Fibroblast of lung (primary cell): Measurements from ENCODE around the gene GADD45G. TPM values are rescaled to one million over a fixed set of nuclear protein-coding genes. Genes with fewer than 3 reads are reported as not detected.

Experiments used
- DNase-seq, 2 donors: peaks; one replicate each; pipeline versions ENCODE4 v3.0.0 to v3.0.0-alpha.2; 2010; ENCODE audit warnings: low read depth in 2 of 2
- H2AFZ ChIP-seq: 2 replicates; pipeline ENCODE4 v1.5.1; 2012; ENCODE audit warnings: low read length, control low read depth, inconsistent platforms
- H3K27ac ChIP-seq: 2 replicates; pipeline ENCODE4 v1.5.1; 2011; ENCODE audit warnings: low read length, control low read depth; ENCODE audit not compliant: insufficient read depth
- H3K27me3 ChIP-seq: 2 replicates; pipeline ENCODE4 v1.5.1; 2011; ENCODE audit warnings: mild to moderate bottlenecking, low read length; ENCODE audit not compliant: control insufficient read depth, insufficient read depth
- H3K36me3 ChIP-seq: 2 replicates; pipeline ENCODE4 v1.5.1; 2011; ENCODE audit warnings: low read length; ENCODE audit not compliant: control insufficient read depth, insufficient read depth
- H3K4me1 ChIP-seq: 2 replicates; pipeline ENCODE4 v1.5.1; 2011; ENCODE audit warnings: low read length; ENCODE audit not compliant: control insufficient read depth, insufficient read depth; ENCODE audit errors: extremely low read depth
- H3K4me2 ChIP-seq: 2 replicates; pipeline ENCODE4 v1.5.1; 2011; ENCODE audit warnings: low read length, control low read depth; ENCODE audit not compliant: insufficient read depth; ENCODE audit errors: extremely low read depth
- H3K4me3 ChIP-seq, 4 experiments: fragments of 200-600 bp in 1 of 4; sonication (generic) in 1 of 4; replicated peaks in 1 of 4; 2 replicates each; pipeline ENCODE4 v1.5.1; 2011 to 2016; ENCODE audit warnings: low read length in 4 of 4, low read depth in 3 of 4, mild to moderate bottlenecking in 3 of 4, control low read depth in 2 of 4, inconsistent platforms in 1 of 4, mixed read lengths in 1 of 4; ENCODE audit not compliant: insufficient read depth in 1 of 4; ENCODE audit errors: control extremely low read depth in 1 of 4
- H3K79me2 ChIP-seq: 2 replicates; pipeline ENCODE4 v1.5.1; 2012; ENCODE audit warnings: mild to moderate bottlenecking, low read length, inconsistent platforms; ENCODE audit not compliant: control insufficient read depth, insufficient read depth
- H3K9ac ChIP-seq: 2 replicates; pipeline ENCODE4 v1.5.1; 2011; ENCODE audit warnings: mild to moderate bottlenecking, low read length, control low read depth; ENCODE audit not compliant: insufficient read depth
- H3K9me3 ChIP-seq: 2 replicates; pipeline ENCODE4 v1.5.1; 2012; ENCODE audit warnings: low read depth, low read length; ENCODE audit not compliant: control insufficient read depth, insufficient read depth
- H4K20me1 ChIP-seq: 2 replicates; pipeline ENCODE4 v1.5.1; 2011; ENCODE audit warnings: low read length; ENCODE audit not compliant: control insufficient read depth, insufficient read depth; ENCODE audit errors: extremely low read depth
- CTCF ChIP-seq, 2 donors: IDR thresholded peaks in 1 of 2; conservative IDR thresholded peaks in 1 of 2; 1 replicate in 1 of 2; 2 replicates in 1 of 2; pipeline ENCODE4 v1.5.1; 2011 to 2012; ENCODE audit warnings: low read length in 2 of 2, control low read depth in 1 of 2, inconsistent platforms in 1 of 2, low read depth in 1 of 2, mild to moderate bottlenecking in 1 of 2
- EZH2 ChIP-seq: IDR thresholded peaks from 2 replicates; pipeline ENCODE4 v1.5.1; 2012; ENCODE audit warnings: low read length, control low read depth, mild to moderate bottlenecking; ENCODE audit errors: missing control alignments
- polyA plus RNA-seq, 2 donors: library from polyadenylated mRNA; depleted of rRNA in 1 of 2; stranded (reverse) in 1 of 2; unstranded in 1 of 2; fragments of >200 nt; gene quantifications; 2 replicates each; pipeline ENCODE4 v1.2.1, GENCODE V29; 2011 to 2012; ENCODE audit warnings: missing spikeins in 1 of 2
- total RNA-seq: library from RNA; depleted of rRNA; stranded (reverse); fragments of >200 nt; gene quantifications from 2 replicates; pipeline ENCODE4 v1.2.1, GENCODE V29; 2014

GADD45G gene
- total and polyA plus RNA-seq, 2 donors (not counting 1 experiment from before 2014, with no cell fraction given), result 3.5 TPM; not detected in 1

GRCh38 chr9:89579741-89580385, 24.9 kb upstream of the GADD45G start:
- Histone ChIP-seq H3K79me2 (no peaks in the 10 kb centered on the region), H2AFZ (no peak overlapping the region), H3K4me3 (no peak overlapping the region), H3K4me2 (no peak overlapping the region), H3K27ac (no peak overlapping the region), H3K9ac (no peak overlapping the region), H3K9me3 (no peaks in the 10 kb centered on the region), H3K27me3 (no peaks in the 10 kb centered on the region), H3K36me3 (no peaks in the 10 kb centered on the region), H4K20me1 (no peaks in the 10 kb centered on the region), H3K4me1 (no peaks in the 10 kb centered on the region)
- DNase-seq, result no peak
- TF ChIP-seq CTCF (conservative IDR thresholded peaks at IDR 0.05 in 1 of 2, IDR thresholded peaks at IDR 0.05 in 1 of 2; ENCODE audit: low read depth in 1 of 2, low read length in 2 of 2), result no peak
- no peak for TF ChIP-seq EZH2

- no peak for TF ChIP-seq EZH2
- no peak for TF ChIP-seq CTCF (conservative IDR thresholded peaks at IDR 0.05 in 1 of 2, IDR thresholded peaks at IDR 0.05 in 1 of 2; ENCODE audit: low read depth in 1 of 2, low read length in 2 of 2)
- Histone ChIP-seq H3K27me3 (no peaks in the 10 kb centered on the region), H3K4me2 (no peak overlapping the region), H3K36me3 (no peaks in the 10 kb centered on the region), H3K79me2 (no peaks in the 10 kb centered on the region), H3K4me3 (no peak overlapping the region), H4K20me1 (no peaks in the 10 kb centered on the region), H3K9ac (no peak overlapping the region), H3K27ac (no peak overlapping the region), H3K4me1 (no peaks in the 10 kb centered on the region), H2AFZ (no peak overlapping the region), H3K9me3 (no peaks in the 10 kb centered on the region)
- DNase-seq, result no peak
Measured at GRCh38 chr9:89586311-89586710, 18.5 kb upstream of the GADD45G start.

- H3K4me1 ChIP-seq, result no peaks in the 10 kb centered on the region
- no peaks in the 10 kb centered on the region for H3K9me3 ChIP-seq
- H2AFZ ChIP-seq, result no peak overlapping the region
- H3K4me2 ChIP-seq, result no peak overlapping the region
- H3K4me3 ChIP-seq, result no peak overlapping the region
- no peaks in the 10 kb centered on the region for H4K20me1 ChIP-seq
- no peaks in the 10 kb centered on the region for H3K36me3 ChIP-seq
- no peak for DNase-seq
- no peaks in the 10 kb centered on the region for H3K27me3 ChIP-seq
- TF ChIP-seq EZH2 (no peak), CTCF (conservative IDR thresholded peaks at IDR 0.05 in 1 of 2, IDR thresholded peaks at IDR 0.05 in 1 of 2; ENCODE audit: low read depth in 1 of 2, low read length in 2 of 2) (no peak)
- H3K9ac ChIP-seq, result no peak overlapping the region
- no peak overlapping the region for H3K27ac ChIP-seq
- no peaks in the 10 kb centered on the region for H3K79me2 ChIP-seq
Measured at GRCh38 chr9:89588271-89588879, 16.4 kb upstream of the GADD45G start.
